Posterior vena cava (tissue), 2 donors: ENCODE data around the gene RUNX1. TPM values are rescaled to one million over a fixed set of nuclear protein-coding genes. Genes with fewer than 3 reads are reported as not detected.
A peak's percentile ranks its signal among the peaks of the same experiment; 100 is the strongest.

Experiments used
- DNase-seq: peaks from one replicate; pipeline ENCODE4 v3.0.0-alpha.2; 2020; ENCODE audit warnings: low spot score
- intact Hi-C, 2 donors: fragments of 100-400 bp; cut with DNase I; formaldehyde crosslinking; loops; one replicate each; pipeline versions ENCODE4 v1.14.1 to v1.14.2; 2022 to 2023
- total RNA-seq, 2 donors: library from RNA; stranded (reverse); fragmentation: NEBNext Ultra II Directional; extraction: Animal tissue kit (Norgen Biotek cat#: 25700); gene quantifications; one replicate each; pipeline ENCODE4 v1.2.1, GENCODE V29; 2021
- donor health status: DM: yes; HTN: yes; CAD: no.
- donor health status: DM: yes; HTN: yes; CAD: no.

The RUNX1 gene
- total RNA-seq, 2 donors from 2014 or later: 39.6 to 59.3 TPM

DNA sequence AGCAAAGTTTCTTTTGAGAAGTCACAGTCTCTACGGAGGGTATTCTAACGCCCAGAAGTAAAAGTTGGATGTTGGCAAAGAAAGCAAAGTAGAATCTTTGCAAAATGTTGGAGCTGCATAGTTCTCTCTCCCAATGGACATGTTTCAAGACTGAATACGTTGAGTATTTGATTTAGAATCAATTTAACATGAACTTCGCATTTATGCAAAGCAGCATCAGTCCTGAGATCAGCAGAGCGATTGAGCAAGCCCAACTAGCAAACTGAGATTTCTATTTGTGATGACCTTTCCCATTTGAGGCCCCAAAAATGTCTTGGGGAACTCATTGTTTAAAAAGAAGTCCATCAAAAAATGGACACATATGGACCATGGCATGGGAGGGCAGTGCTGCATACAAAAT is 8.0 kb downstream of the RUNX1 start:
- intact Hi-C loops: no loop called here

DNA sequence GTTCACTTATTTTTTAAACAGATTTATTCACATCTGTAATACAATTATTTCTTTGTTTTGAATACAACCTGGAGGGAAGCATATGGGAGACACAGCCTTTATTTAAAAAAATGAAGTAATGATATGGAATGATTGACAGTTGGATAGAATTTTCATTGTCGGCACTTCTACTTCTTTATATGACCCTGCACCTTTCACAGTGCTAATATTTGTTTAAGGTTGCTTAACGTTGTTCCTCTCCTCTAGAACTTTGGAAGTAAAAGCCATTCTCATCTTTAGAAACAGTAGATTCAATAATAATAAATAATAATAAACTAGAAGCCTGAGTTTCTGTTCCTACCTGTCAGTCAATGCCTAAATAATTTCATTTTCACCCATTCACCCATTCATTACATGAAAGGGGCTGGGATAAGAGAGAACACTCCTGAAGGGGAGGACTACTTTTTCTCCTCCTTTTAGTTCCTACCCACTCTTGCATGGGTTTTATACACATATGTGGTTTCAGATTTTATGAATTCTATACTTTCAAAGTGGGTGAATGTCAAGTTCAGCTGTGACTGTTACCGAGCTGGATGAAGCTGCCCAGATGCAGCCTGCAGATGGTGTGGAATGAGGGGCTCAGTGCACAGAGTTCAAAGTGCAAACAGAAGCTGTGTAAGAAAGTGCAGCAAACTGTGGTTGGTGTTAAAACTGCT is 9.4 kb downstream of the RUNX1 start:
- no peak for DNase-seq
- intact Hi-C loops: no loop called here

More for the DNA sequence above, 8.0 kb downstream of the RUNX1 start:
- DNase-seq: no peak

DNA sequence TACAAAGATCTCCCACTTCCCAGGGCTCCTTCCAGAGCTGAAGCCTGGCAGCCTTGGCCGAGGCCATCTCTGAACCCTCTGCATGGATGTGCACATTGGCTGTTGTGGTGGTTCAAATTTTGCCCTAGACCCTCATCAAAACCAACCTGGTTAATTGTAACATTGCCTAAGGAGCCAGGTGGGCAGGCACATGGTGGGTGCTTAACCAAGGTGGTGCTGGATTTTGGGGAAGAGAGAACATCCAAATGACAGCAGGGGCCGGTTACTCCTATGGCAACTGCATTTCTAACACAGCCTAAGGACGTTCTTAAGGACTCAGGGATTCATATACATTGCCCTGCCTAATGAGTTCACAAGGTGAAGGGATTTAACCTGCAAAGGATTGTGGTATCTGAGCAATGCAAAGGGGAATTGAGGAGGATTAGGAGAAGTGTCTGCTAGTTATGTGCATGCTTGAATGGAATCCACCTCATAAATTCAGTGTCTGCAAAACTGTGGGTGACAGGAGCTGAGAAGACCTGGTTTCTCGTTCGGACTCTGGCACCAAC is 10.3 kb downstream of the RUNX1 start:
- DNase-seq: no peak
- intact Hi-C loops: no loop called here

DNA sequence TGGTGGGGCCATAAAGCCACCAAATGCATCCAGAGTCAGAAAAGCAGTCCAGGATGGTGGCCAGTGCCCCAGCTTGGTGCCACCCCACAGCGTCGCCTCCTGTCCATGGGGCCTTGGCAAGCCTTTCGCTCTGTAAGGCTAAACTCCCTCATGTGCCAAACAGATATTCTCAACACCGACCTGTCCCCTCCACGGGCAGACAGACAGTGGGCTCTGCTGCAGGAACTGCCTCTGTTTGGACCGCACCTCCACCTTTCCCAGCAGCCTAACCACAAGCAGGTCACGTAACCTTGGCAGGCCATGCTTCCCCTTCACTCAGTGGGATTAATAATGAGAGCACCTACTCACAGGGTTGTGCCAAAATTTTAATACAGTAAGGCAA is 11.7 kb downstream of the RUNX1 start:
- DNase-seq: no peak
- intact Hi-C loops: no loop called here

DNA sequence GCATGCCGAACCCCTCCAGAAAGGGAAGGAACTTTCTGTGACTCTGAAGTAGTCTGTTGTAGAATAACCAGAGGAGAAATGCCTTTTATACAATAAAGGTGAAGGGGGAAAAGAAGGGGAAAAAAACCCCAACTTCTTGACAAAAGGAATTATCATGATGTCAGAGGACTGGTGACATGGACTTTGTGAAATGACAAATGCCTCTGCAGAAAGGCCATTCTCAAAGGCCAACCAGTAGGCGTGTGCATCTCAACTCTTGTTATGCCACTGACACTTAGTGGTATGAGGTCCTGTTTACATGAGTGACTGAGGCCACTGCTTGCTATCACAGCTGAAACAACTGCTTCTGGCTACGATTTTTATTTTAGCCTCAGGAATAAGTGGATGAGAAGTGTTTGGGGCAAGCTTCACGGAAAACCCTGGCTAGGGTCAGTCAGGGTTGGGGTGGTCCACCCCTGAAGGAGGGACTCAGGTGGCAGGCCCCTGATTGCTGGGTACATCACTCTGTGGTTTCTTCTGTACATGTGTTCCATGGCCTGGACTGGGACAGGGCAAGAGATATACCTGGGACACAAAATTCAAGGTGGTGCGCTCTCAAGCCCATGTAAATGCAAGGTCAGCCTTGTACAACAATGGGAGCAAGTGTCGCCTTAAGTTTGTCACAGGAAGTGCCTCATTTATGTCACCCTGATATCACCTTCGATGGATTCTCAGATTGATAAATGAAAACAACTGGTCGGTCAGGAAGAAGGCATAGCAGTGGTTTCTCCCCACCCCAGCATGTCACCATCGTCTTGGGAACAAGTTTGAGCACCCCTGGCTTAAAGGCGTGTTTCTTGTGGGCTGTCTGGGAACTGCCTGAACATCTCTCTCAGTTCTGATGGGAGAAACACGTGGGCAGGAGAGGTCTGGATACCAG is 12.4 kb downstream of the RUNX1 start:
- intact Hi-C loops: no loop called here
- DNase-seq: no peak

DNA sequence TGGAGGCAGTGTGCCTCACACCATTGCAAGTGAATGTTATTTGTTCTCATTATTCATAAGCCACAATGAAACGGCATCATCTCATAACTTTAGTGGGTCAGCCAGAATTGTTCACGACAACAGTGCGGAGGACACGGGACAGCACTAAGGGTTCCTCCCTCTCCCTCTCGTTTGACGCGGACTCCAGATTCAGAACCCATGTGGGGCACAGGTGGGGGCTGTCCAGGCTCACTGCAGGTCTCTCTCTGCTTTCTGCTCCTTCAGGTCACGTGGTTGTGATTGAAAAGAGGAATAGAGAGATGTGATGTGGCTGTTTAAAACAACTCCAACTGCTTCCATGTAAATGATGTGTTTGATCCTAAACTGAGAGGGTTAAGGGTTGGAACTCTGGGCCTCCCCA is 13.5 kb downstream of the RUNX1 start:
- intact Hi-C loops: no loop called here
- no peak for DNase-seq

DNA sequence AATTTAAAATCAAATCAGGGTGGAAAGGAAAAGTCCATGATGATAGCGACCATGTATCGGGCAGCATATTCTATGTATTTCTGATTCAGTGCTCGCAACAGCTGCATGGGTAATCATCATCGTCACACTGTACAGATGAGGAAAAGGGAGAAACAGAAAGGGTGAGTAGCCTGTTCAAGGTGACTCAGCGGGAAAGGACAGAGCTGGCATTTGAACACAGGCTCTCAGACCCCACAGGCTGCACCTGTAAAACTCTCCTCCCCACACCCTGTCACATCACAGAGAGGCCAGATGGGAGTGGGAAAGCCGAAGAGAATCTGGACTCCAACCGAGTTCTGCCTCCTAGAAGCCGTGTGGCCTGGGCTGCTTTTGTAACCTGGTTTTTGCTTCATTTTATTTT is 14.0 kb downstream of the RUNX1 start:
- no peak for DNase-seq
- intact Hi-C loops: no loop called here

DNA sequence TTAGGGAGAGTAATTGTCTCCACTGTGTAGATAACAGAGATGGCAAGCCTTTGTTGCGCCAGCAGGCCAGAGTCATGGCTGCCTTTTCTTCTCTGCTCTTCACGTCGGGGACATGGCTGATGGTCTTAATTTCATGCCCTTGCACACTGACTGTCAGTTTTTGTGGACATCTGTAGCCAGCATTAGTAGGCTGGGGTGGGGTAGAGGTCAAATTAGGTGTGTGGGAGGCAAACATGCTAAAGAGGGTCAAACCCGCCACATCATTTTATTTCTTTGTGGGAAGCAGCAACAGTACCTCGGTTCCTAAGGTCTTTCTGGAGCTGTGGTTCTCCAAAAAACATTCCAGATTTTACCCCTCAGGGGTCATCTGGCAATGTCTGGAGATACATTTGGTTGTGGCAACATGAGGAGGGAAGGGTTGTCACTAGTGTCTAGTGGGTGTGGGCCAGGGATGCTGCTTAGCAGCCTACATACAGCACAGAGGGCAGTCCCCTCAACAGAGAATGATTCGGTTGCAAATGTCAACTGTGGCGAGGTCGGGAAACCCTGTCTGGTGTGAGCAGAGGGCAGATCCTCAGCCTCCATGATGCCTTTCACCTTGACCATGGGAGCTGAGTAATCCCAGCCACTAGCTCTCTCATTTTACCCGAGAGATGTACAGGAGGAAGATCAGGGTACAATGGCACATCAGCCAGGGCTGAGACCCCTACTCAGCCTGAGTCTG is 14.7 kb downstream of the RUNX1 start:
- DNase-seq: no peak
- intact Hi-C loops: no loop called here

DNA sequence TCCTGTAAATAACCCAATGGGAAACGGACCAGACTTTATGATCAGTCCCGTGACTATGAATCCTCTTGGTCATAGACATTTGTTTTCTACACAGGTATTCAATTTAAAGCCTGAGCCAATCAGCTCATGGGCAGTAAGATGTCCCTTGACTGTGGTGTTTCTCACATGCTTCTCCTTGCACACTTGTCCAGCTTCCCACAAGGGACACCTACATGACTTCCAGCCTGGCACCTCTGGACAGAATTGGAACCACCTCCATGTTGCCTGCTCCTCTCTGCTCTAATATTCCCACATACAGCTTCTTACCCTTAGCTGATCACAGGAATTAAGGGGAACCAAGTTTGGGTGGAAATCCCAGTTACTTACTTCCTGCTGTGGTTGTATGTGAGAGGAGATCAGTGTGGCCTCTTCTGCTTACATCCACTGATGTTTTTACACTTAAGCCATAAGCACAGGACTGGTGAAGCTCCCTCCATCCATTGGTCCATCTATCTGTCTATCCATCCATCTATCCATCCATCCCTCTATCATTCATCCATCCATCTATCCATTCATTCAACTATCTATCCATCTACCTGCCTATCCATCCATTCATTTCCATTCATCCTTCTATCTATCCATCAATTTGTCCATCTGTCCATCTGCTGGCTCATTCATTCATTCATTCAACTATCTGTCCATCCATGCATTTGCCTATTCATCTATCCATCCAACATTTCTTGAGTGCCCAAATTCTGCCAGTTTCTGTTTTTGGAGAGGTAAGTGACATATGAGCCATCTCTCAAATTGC is 16.4 kb downstream of the RUNX1 start:
- intact Hi-C loops: no loop called here

DNA sequence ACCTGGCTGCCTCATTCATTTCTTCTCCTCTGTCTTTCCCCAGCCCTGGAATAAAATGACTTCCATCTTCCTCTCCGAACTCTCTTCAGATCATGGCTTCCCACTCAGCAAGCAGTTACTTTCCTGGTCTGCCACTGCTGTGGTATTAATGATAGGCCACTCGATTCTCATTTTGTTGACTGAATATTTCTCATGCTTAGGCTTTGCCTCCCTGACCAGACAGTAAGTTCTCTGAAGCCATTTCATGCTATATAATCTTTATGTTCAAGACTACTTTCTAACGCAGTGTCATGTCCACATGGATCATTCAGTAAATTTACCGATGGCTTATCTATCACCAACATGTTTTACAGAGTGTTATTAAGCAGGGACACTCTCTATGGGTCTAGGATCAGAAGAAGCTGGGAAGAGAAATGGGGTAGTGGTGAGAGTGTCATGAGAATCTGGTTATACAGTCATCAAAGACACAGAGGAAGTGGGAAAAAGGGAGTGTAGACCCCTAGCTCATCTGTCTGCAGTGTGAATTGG is 20.6 kb downstream of the RUNX1 start:
- intact Hi-C loops: no loop called here
- no peak for DNase-seq

More for the DNA sequence above, 16.4 kb downstream of the RUNX1 start:
- DNase-seq: no peak

DNA sequence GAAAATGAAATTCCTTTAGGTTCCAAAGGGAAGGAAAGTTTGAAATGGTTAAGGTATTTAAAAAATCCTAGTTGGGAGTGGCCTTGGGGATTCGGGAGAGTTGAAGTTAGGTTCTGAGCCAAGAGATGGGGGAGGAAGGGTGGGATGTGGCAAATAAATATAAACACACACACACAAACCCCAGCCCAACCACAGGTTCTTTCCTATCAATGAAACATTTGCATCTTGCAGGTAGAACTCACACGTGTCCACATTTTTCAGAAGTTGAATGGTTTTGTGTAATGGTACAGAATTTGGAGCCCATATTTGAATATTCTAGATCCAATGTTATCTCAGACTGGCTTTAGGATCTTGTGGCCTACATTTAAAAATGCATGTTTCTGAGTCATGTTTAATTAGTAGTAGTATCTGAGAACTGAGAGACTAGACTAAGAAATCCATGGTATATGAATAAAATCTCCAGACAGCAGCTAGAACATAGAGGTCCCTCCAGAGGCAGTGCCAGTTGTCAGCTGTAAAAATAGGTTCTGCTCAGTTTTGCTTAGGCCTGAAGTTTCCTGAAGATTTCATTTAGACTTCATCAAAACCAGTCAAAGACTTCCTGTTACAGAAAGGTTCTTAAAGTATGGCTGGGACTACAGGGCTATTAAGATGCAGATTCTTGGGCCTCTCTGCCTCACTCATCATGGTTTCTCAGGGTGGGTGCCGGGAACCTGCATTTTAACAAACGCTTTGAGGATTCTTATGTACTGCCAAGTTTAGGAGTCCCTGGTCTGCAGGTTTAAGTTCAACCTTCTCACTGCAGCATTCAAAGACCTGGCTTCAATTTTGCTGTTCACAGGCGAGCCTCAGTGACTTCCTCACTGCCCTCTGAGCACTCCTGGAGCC is 21.3 kb downstream of the RUNX1 start:
- intact Hi-C loops: no loop called here
- DNase-seq: no peak

DNA sequence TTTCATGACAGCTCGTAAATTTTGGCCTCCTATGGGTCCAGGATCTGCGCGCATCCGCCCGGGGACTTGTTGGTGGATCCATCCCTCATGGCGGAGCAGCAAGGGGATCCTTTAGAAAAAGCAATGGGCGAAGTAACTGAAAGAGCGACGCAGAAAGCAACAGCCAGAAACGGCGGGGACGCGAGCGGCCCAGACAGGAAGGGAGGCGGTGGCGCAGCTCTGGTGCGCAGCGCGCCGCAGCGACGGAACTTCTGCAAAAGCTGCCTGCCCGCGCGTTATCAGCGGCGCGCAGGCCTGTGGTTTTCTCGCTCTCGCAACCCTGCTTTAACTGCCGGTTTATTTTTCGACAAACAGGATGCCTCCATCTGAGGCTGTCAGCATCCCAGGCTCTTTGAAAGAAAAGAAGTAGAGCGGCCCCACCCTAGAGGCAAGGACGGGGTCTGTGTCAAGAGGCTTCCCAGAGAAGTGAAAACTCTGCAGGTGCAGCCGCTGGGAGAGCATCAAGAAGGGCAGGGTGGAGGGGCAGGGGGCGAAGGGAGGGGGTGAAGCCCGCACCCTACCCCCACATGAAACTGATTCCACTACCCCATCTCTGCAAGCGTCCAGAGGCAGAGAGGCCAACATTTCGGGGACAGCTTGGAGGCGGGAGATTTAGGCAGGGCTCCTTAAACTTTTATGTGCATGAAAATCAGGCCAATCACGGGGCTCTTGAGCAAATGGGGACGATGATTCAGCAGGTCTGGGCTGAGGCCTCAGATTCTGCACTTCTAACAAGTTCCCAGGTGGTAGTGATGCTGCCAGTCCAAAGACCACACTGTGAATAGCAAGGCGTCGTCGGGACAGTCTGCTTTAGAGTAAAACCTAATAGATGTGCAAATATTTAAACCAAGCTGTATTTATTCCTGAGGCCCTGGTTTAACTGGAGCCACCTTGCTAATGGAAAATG is 22.2 kb downstream of the RUNX1 start:
- peak; percentile 93 for DNase-seq
- intact Hi-C loops: no loop called here

DNA sequence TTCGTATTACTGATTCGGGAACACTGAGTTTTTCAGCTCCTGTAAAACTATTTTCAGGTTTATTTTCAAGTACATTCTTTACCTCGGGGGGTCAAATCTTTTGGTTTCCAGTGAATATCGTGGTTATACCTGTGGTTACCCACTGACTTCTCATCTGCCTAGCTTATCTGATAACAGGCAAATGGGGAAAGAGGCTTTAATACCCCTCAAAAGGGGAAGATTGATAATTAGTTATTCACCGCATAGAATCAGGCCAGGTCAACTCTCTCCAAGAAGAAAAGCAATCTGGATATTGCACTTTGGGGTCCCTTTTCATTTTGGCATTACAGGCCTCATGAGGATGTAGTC is 23.0 kb downstream of the RUNX1 start:
- DNase-seq: no peak
- intact Hi-C loops: no loop called here

DNA sequence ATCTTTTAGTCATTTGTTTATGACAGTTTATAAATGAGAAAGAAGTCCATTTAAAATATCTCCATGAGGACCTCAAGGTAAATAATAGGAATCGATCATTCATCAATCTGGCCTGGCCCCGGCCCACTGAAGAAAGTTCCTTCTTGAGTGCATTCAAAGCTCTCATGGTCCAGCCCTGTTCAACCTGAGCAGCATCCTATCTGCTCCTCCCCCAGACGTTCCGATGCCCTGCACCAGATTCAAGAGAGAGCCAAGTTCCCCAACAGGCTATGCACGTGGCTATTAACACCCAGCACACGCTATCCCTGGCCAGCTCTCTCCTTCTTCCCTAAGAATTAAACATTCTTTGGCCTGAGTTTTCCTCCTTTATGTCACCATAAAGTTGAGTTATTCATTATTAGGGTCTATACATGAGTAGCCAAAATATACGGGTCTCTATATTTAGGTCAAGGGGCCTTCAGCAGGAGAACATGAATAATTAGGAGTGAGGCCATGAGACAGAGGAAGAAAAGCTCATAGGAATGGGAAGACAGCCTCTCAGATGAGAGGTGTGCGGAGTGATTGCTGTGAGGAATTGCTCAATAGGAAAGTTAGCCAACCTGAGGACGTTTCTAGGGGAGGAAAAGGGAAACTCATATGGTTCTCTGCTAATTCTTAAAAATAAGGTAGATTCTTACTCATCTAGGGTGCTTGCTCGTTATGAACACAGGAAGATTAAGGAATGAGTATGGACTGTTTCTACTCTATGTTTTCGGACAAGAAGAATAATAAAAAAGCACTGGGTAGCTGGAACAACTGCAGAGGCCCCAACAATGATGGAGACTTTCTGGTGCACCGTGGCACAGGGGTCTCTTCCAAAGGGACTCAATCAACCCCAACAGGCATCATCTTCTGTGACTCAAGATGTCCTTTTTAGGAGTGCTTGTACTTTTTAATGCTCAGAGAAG is 23.6 kb downstream of the RUNX1 start:
- intact Hi-C loops: no loop called here

DNA sequence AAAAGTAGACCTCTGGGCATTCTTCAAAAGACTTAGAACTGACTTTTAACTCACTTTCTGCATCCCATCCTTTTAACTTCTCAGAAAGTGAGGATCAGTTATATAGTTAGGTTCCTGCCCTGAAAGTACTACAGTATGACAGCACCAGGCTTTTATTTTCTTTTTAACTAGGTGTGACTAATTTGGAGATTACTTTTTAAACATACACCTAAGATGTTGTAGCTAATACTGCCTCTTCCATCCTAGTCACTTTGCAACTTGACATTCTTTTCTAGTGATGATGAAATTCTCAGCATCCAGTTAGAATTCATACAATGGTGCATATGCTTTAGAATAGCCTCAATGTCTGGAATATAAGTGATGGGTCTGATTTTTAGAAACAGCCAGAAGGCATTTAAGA is 24.6 kb downstream of the RUNX1 start:
- intact Hi-C loops: no loop called here
- no peak for DNase-seq

More for the DNA sequence above, 23.6 kb downstream of the RUNX1 start:
- no peak for DNase-seq

DNA sequence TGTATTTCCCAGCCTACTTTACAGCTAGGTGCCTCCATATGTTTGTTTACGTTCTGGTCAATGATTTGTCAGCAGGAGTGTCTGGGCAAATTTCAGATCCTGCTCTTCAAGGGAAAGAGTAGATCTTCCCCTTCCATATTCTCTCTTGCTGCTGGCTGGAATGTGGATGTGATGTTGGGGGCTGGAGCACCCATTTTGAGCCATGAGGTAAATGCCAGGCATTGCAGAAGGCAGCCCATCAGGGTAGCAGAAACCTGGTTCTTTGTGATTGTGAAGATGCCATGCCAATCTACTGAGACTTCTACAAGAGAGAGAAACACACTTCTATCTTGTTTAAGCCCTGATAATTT is 25.1 kb downstream of the RUNX1 start:
- intact Hi-C loops: no loop called here
- DNase-seq: no peak
